HG02885 (cell line): ENCODE data around the gene PPM1N.

Source experiments
- ATAC-seq: cut with Tn5 transposase; IDR thresholded peaks from one replicate; pipeline ENCODE4 v1.9.1; 2021; ENCODE audit warnings: mild to moderate bottlenecking; ENCODE audit not compliant: unreplicated experiment, poor library complexity

PPM1N gene

DNA sequence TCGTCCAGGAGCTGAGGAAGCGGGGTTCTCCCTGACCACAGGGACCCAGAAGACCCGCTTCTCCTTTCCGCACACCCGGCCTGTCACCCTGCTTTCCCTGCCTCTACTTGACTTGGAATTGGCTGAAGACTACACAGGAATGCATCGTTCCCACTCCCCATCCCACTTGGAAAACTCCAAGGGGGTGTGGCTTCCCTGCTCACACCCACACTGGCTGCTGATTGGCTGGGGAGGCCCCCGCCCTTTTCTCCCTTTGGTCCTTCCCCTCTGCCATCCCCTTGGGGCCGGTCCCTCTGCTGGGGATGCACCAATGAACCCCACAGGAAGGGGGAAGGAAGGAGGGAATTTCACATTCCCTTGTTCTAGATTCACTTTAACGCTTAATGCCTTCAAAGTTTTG, 27.9 kb downstream of the PPM1N start:
- no peak for ATAC-seq

DNA sequence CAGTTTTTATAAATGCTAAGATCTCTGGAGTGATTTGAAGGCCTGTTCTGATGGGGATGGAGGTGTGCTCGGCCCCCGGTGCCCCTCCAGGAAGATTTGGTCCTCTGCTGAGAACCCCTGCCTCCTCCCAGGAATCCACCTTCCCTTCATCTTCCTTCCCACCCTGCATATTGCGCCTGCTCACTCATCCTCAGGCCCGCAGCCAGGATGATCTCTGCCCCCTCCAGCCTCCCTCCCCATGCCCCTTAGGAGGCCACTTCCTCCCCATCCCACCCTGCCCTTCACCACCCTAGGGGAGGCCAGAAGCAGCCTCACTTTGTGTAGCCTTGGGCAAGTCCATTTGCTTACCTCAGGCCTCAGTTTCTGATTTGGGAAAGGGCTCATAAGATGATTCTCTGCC, 28.7 kb downstream of the PPM1N start:
- no peak for ATAC-seq

DNA sequence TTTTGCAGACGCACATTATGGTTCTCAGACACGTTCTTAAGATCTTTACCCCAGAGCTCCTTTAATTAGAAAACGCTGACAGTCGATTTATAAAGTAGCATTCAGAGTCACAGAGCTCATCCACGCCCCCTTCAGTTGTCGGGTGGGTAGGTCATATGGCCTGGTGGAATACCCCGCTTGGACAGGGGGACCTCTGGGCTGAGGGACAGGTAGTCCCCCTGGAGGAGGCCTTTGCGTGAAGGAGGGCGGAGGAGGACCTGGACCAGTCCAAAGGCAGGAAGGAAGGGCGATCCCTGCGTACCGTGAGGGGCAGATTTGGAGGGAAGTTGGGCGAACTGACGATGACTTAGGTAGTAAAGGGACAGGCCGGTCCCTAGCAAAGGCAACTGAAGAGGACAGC, 29.5 kb downstream of the PPM1N start:
- ATAC-seq: no peak

DNA sequence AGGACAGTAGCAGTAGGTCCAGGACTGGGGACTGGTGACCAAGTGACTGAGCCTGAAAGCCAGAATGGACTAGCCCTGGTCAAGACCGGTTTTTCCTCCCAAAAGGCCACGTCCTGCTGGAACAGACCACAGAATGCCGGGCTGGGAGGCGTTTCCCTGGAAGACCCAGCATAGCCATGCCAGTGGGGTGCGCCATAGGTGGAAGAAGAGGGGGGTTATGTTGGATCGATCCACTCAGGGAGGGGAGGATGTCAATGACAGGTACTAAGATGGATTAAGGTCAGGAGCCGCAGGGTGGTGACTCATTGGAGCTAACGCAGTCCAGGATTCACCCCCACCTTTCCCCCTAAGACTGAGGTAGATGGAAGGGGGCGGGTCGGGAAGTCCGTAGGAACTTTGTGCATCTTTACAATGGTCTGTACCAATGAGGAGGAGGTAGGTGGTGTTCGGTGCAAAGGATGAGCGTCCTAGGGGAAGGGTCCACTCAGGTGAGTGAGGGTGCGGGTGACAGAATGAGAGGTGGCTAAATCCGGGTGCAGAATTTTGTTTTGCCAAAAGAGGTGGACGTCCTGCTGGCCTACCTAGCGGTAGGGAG, 30.0 kb downstream of the PPM1N start:
- no peak for ATAC-seq

DNA sequence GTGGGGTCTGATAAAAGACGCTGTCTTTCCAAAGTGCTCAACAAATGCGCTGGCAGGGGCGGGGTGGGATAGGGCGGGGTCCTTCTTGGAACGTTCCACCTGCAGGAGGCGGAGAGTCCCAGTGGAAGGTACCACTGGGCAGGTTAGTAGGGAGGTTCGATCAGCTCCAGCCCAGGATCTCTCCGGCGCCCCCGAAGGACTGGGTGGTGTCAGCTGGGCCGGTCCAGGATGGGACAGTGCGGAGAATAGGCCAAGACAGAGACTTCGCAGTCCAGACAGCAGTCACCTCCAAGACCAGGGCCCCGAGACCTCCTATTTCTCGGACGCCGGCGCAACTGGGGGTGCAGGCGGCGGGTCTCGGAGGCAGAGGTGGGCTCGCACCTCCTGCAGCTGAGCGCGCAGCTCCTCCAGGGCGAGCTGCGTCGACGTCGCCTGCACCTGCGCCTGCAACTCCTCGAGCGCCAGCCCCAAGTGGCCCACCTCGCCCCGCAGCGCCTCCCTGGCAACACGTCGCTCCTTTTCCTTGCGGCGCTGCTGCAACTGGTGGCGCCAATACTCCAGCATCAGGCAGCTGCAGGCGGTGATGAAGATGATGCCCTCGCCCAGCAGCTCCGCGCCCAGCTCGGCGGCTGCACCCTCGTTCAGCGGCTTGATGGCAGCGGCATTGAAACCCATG, 30.6 kb downstream of the PPM1N start:
- ATAC-seq: no peak

DNA sequence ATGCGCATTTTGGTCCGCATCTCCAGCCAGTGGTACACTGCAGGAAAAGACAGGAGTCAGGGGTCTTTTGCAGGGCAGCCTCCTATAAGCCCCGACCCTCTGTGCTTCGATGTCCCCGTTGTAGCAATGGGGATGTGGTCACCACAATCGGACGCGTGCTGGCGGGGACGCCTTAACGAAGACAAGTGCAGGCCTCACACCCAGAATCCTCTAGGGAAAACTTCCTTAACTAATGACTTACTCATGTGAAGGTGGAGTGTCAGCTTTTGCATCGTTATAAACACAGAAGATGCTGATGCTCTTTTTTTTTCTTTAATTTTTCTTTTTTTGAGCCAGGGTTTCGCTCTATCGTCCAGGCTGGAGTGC, 31.2 kb downstream of the PPM1N start:
- no peak for ATAC-seq

DNA sequence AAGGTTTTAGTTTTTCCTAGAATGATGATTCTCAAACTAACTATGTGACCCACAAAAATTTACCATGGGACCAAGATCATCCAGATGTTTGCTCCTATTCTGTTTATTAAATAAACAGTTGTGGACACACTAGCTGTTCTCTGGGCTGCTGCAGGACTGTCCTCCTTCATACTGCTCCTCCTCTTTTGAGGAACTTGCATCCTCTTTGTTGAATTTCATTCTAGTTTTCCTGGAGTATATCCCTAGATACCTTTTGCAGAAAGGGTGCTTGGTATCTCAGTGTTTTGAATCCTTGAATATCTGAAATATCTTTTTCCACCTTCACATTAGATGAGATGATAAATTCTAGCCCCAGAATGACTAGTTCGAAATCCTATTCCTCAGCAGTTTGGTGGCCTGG, 33.1 kb downstream of the PPM1N start:
- ATAC-seq: no peak

DNA sequence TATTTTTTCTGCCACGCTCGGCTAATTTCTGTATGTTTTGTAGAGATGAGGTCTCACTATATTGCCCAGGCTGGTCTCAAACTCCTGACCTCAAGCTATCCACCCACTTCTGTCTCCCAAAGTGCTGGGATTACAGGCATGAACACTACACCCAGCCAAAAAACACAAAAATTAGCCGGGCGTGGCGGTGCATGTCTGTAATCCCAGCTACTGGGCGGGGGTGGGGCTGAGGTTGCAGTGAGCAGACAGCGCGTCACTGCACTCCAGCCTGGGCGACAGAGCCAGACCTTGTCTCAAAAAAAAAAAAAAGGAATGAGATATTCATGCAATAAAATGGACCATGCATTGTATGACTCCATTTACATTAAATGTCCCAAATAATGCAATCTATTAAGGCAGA, 41.2 kb downstream of the PPM1N start:
- ATAC-seq: no peak

DNA sequence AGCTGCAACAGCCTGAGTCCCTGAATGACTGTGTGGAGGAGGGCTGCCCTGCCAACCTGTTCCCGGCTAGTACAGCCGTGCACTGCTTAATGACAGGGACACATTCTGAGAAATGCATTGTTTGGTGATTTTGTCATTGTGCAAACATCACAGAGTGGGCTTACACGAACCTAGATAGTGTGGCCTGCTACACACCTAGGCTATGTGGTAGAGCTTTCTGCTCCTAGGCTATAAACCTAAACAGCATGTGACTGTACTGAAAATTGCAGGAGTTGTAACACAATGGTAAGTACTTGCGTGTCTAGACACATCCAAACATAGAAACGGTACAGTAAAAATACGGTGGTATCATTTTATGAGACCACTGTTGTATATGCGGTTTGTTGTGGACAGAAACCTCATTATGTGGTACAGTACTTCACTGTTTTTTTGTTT, 44.0 kb downstream of the PPM1N start:
- no peak for ATAC-seq

DNA sequence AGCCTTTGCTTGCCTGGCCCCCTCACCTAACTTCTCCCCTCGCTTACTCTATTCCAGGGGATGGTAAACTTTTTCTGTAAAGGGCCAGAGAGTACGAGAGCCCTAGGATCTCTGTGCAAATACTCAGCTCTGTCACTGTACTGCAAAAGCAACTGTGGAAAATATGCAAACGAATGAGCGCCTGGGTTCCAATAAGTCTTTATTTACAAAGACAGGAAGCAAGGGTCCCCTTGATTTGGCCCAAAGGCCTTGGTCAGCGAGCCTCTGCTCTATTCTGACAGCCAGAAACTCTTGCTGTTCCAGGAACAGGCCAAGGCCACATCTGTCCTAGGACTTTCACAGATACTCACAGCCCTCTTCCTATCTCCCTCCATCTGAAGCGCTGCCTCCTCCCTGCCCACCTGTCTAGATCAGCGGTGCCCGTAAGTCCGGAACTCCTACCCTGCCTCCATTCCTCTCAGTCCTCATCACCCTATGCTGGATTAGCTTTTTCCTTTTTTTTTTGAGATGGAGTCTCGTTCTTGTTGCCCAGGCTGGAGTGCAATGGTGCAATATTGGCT, 49.0 kb downstream of the PPM1N start:
- ATAC-seq: no peak

DNA sequence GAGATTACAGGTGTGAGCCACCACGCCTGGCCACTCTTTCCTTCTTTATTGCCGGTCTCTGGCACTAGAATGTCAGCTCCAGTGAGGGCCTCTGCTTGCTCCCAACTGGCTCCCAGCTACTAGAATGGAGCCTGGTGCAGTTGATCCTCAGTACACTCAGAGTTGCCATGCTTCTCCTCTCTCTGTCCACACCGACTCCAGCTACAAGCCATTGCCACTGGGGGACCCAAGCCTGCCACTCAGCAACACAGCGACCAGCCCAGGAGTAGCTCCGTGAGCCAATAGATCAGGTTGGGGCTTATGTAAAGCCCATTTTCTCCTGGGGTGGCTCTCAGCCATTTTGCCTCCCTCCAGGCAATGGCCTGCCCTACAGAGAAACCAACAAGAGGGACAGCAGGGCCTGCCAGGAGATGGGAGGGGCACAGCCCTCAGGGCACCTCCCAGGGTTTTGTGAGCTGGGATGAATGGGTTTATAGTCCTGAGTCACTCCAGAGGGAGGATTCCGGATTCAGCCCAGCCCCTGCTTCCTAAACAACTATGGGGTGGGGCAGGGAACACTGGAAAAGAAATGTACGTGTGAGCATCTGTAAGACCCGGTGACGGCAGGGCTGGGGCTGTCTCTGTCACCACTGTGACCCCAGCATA, 49.8 kb downstream of the PPM1N start:
- ATAC-seq: no peak
